HepG2 (cell line): Measurements from ENCODE around the gene METAP1D. TPM values are rescaled to one million over a fixed set of nuclear protein-coding genes. Genes with fewer than 3 reads are reported as not detected.

Experiments
- ATAC-seq: fragments of 200-7000 bp; cut with Tn5 transposase; 3 replicates; pipeline ENCODE4 v1.9.1; 2020; ENCODE audit warnings: mild to moderate bottlenecking, moderate library complexity
- BruUV-seq: library from RNA; stranded (reverse); fragments of 400-500 nt; replicated peaks from 2 replicates; lab custom pipeline; 2021; lab: Mats Ljungman, UMichigan
- CTCF ChIA-PET: fragments of 300-600 bp; formaldehyde crosslinking; extraction: SDS; loops from one replicate; lab custom pipeline; 2021; ENCODE audit warnings: low total read pairs, inconsistent platforms, low intra/inter-chr PET ratio; lab: Yijun Ruan, JAX
- POLR2A ChIA-PET: fragments of 350-600 bp; sonication (Branson Sonifier 250); formaldehyde crosslinking; loops from one replicate; lab custom pipeline; 2020; ENCODE audit warnings: antibody characterized with exemption, inconsistent platforms; lab: Yijun Ruan, JAX
- DNase-seq: peaks from one replicate; pipeline ENCODE4 v3.0.0-alpha.2; 2015; ENCODE audit warnings: low spot score
- FAIRE-seq: peaks from 3 replicates; lab custom pipeline; 2011; peaks lifted over from hg19 to GRCh38; lab: Jason Lieb, UNC
- H2AFZ ChIP-seq: one replicate; pipeline ENCODE4 v1.6.1; 2011; ENCODE audit warnings: low read length, inconsistent platforms
- H3K27ac ChIP-seq: fragments of 300-600 bp; 3 replicates; pipeline ENCODE4 v1.8.0; 2011; ENCODE audit warnings: mixed run types, mild to moderate bottlenecking, mixed read lengths, low read length, inconsistent platforms; ENCODE audit not compliant: insufficient read depth; ENCODE audit errors: extremely low read length
- H3K27me3 ChIP-seq, 2 experiments: fragments of 200-600 bp in 1 of 2; 2 replicates in 1 of 2; 3 replicates in 1 of 2; pipeline versions ENCODE4 v1.6.0 to v1.8.0; 2011; ENCODE audit warnings: low read length in 2 of 2, mild to moderate bottlenecking in 2 of 2, moderate library complexity in 2 of 2, inconsistent platforms in 1 of 2; ENCODE audit not compliant: insufficient read depth in 2 of 2, control insufficient read depth in 1 of 2
- H3K36me3 ChIP-seq, 2 experiments: fragments of 200-600 bp in 1 of 2; replicated peaks in 1 of 2; 2 replicates in 1 of 2; 3 replicates in 1 of 2; pipeline versions ENCODE4 v1.5.1 to v1.8.0; 2011; ENCODE audit warnings: low read length in 2 of 2, inconsistent platforms in 1 of 2; ENCODE audit not compliant: insufficient read depth in 2 of 2, control insufficient read depth in 1 of 2
- H3K4me1 ChIP-seq: 2 replicates; pipeline ENCODE4 v1.5.1; 2012; ENCODE audit warnings: low read length, inconsistent platforms; ENCODE audit not compliant: insufficient read depth
- H3K4me2 ChIP-seq: 2 replicates; pipeline ENCODE4 v1.6.0; 2011; ENCODE audit warnings: low read depth, low read length, inconsistent platforms
- H3K4me3 ChIP-seq, 3 experiments: fragments of 200-600 bp in 1 of 3; sonication (generic), shearing (Covaris generic) in 1 of 3; replicated peaks in 1 of 3; 2 replicates each; pipeline ENCODE4 v1.5.1; 2011 to 2016; ENCODE audit warnings: low read length in 3 of 3, inconsistent platforms in 2 of 3, low read depth in 2 of 3, mild to moderate bottlenecking in 2 of 3, control low read depth in 1 of 3, mixed read lengths in 1 of 3; ENCODE audit not compliant: insufficient read depth in 1 of 3
- H3K79me2 ChIP-seq: one replicate; pipeline ENCODE4 v1.6.1; 2011; ENCODE audit warnings: low read length, inconsistent platforms; ENCODE audit not compliant: insufficient read depth
- H3K9ac ChIP-seq: 2 replicates; pipeline ENCODE4 v1.6.0; 2011; ENCODE audit warnings: mild to moderate bottlenecking, low read depth, low read length, inconsistent platforms; ENCODE audit not compliant: insufficient read depth
- H3K9me3 ChIP-seq: 2 replicates; pipeline ENCODE4 v1.5.1; 2012; ENCODE audit warnings: mild to moderate bottlenecking, low read length
- H4K20me1 ChIP-seq: 2 replicates; pipeline ENCODE4 v1.6.0; 2011; ENCODE audit warnings: inconsistent platforms, mild to moderate bottlenecking, low read length, moderate library complexity; ENCODE audit not compliant: insufficient read depth
- ELF1 ChIP-seq: sonication (generic); formaldehyde crosslinking; IDR thresholded peaks from 2 replicates; pipeline ENCODE4 v1.4.0; 2020; ENCODE audit warnings: missing genetic modification reagents
- GFI1 ChIP-seq: sonication (generic); formaldehyde crosslinking; IDR thresholded peaks from 2 replicates; pipeline ENCODE4 v1.5.0; 2020; ENCODE audit warnings: missing genetic modification reagents, mild to moderate bottlenecking, borderline replicate concordance
- MEF2D ChIP-seq: sonication (generic); formaldehyde crosslinking; IDR thresholded peaks from 2 replicates; pipeline ENCODE4 v1.5.1; 2020; ENCODE audit warnings: mild to moderate bottlenecking, missing genetic modification reagents
- MTA3 ChIP-seq: sonication (generic); formaldehyde crosslinking; IDR thresholded peaks from 2 replicates; pipeline ENCODE4 v1.4.0; 2020; ENCODE audit warnings: missing genetic modification reagents
- SKI ChIP-seq: fragments of 450-650 bp; IDR thresholded peaks from one replicate; pipeline ENCODE4 v1.6.1; 2018; ENCODE audit warnings: mild to moderate bottlenecking; ENCODE audit not compliant: partially characterized antibody
- ZIK1 ChIP-seq: sonication (generic); formaldehyde crosslinking; IDR thresholded peaks from 2 replicates; pipeline ENCODE4 v1.5.0; 2020; ENCODE audit warnings: mild to moderate bottlenecking, low read depth, missing genetic modification reagents, borderline replicate concordance
- ZNF317 ChIP-seq: sonication (generic); formaldehyde crosslinking; IDR thresholded peaks from 2 replicates; pipeline ENCODE4 v1.5.0; 2020; ENCODE audit warnings: mild to moderate bottlenecking, missing genetic modification reagents
- ZNF33B ChIP-seq: sonication (generic); formaldehyde crosslinking; IDR thresholded peaks from 2 replicates; pipeline ENCODE4 v1.5.1; 2020; ENCODE audit warnings: mild to moderate bottlenecking, missing genetic modification reagents
- ZNF343 ChIP-seq: sonication (generic); formaldehyde crosslinking; IDR thresholded peaks from 2 replicates; pipeline ENCODE4 v1.4.0; 2020; ENCODE audit warnings: mild to moderate bottlenecking, missing genetic modification reagents
- WGBS: methylation state at CpG from one replicate; pipeline ENCODE4 v1.1.6; 2017; ENCODE audit warnings: low lambda C conversion rate; 5-methylcytosine and 5-hydroxymethylcytosine counted together
- in situ Hi-C: cut with HindIII; loops from 2 replicates; pipeline ENCODE4 v1.10.0; 2017; ENCODE audit warnings: low pct_unique_long_range_greater_than_20kb; ENCODE audit not compliant: extremely low pct_ligation_motif_present
- intact Hi-C: fragments of 100-400 bp; cut with micrococcal nuclease; formaldehyde crosslinking; loops from one replicate; pipeline ENCODE4 v1.10.0; 2022; ENCODE audit not compliant: unreplicated experiment
- polyA plus RNA-seq, 8 experiments: library from polyadenylated mRNA; depleted of rRNA in 3 of 8; stranded (reverse) in 7 of 8; unstranded in 1 of 8; fragments of >200 nt; fragmentation: Illumina TruSeq in 4 of 8; extraction: Trizol in 4 of 8; gene quantifications; 2 replicates each; pipeline versions ENCODE4 v1.2.1 to v1.2.3, GENCODE V29; 2011 to 2016; ENCODE audit warnings: low read depth in 4 of 8, missing spikeins in 1 of 8, mixed read lengths in 1 of 8; ENCODE audit not compliant: insufficient read depth in 1 of 8
- total RNA-seq, 5 experiments: library from RNA; depleted of rRNA; stranded (reverse); fragments of >200 nt; fragmentation: Illumina TruSeq; extraction: Trizol; gene quantifications; 2 replicates each; pipeline ENCODE4 v1.2.3, GENCODE V29; 2016; ENCODE audit warnings: low read depth in 1 of 5
- TF ChIP-seq, protein P1 (sequence below): sonication (generic); formaldehyde crosslinking; IDR thresholded peaks from 2 replicates; pipeline ENCODE4 v1.5.0; 2020; ENCODE audit warnings: mild to moderate bottlenecking, missing genetic modification reagents, moderate library complexity

The METAP1D gene
- total and polyA plus RNA-seq, 2 of the 13 experiments (the other 11 are each of a cell fraction or from before 2014, with no cell fraction given), result 14.7 to 21.6 TPM

DNA sequence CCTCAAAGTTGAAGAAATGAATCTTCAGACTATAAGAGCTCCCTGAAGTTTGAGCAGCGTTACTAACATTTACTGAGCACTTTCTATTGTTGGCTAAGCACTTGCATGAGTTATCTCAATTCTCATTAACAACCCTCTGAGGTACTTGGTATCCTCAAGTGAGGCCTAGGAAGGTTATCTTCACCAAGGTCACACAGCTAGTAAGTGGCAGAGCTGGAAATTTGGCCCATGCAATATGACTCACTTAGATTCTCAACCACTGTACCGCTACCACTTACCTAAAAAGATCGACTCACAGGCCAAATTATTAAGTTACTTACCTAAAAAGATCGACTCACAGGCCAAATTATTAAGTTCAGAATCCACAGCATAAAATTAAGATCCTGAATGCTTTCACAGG, 8.7 kb upstream of the METAP1D start (continued):
- no peak for TF ChIP-seq ZNF33B
- no peak for TF ChIP-seq MTA3 (CRISPR knock-in tag)
- TF ChIP-seq, protein P1, sequence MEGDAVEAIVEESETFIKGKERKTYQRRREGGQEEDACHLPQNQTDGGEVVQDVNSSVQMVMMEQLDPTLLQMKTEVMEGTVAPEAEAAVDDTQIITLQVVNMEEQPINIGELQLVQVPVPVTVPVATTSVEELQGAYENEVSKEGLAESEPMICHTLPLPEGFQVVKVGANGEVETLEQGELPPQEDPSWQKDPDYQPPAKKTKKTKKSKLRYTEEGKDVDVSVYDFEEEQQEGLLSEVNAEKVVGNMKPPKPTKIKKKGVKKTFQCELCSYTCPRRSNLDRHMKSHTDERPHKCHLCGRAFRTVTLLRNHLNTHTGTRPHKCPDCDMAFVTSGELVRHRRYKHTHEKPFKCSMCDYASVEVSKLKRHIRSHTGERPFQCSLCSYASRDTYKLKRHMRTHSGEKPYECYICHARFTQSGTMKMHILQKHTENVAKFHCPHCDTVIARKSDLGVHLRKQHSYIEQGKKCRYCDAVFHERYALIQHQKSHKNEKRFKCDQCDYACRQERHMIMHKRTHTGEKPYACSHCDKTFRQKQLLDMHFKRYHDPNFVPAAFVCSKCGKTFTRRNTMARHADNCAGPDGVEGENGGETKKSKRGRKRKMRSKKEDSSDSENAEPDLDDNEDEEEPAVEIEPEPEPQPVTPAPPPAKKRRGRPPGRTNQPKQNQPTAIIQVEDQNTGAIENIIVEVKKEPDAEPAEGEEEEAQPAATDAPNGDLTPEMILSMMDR (CRISPR knock-in tag), result no peak
- TF ChIP-seq ELF1 (CRISPR knock-in tag), result no peak
- TF ChIP-seq GFI1 (CRISPR knock-in tag), result no peak
- no peak for TF ChIP-seq ZIK1
- no peak for TF ChIP-seq ZNF343

DNA sequence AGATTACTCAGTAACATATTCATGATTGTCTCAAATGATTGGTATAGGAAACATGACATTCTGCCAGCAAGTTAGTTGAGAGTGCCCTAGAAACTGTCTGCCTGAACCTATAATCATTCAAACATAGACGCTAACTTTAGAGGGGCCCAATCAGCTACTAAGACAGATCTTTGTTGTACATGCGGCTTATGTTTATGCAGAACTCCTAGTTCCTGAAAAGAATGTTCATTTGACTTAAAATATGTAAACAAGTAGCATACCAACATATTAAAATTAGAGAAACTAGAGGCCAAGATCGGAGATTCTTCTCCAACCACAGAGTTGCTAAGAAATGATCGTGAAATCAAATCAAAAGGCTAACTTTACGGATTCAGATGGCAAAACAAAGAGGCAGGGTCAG, 4.2 kb upstream of the METAP1D start:
- peaks cover 14% of the 10 kb centered on the region for H3K4me1 ChIP-seq
- no peak for ATAC-seq
- no peak overlapping the region for H2AFZ ChIP-seq
- H3K36me3 ChIP-seq, result no peaks in the 10 kb centered on the region
- WGBS, result 80% methylated on average over 5 of the region's 5 CpGs
- in situ Hi-C loops, result loop anchor here (5.0 kb wide), 1 partner anchor 107 kb away; the partner anchor contains the start of gene DLX2
- H3K9me3 ChIP-seq, result no peaks in the 10 kb centered on the region
- no peak for DNase-seq
- no peak overlapping the region for H3K4me3 ChIP-seq
- no TSS peak for BruUV-seq
- intact Hi-C loops, result no loop called here
- ChIA-PET POLR2A (no interaction called here), CTCF (no interaction called here)
- no peaks in the 10 kb centered on the region for H3K27me3 ChIP-seq
- no peak for FAIRE-seq
- no peak overlapping the region for H3K27ac ChIP-seq
- H3K4me2 ChIP-seq, result no peak overlapping the region
- H3K9ac ChIP-seq, result no peak overlapping the region
- no peaks in the 10 kb centered on the region for H3K79me2 ChIP-seq
- no peak for TF ChIP-seq MEF2D
- no peak for TF ChIP-seq SKI
- no peak for TF ChIP-seq ZNF317 (CRISPR knock-in tag)
- no peaks in the 10 kb centered on the region for H4K20me1 ChIP-seq
